CD14-positive monocyte (primary cell): ENCODE data around the gene CBY1. TPM values are rescaled to one million over a fixed set of nuclear protein-coding genes. Genes with fewer than 3 reads are reported as not detected.

Source experiments
- DNase-seq, 3 donors: peaks; one replicate each; pipeline ENCODE4 v3.0.0-alpha.2; 2011 to 2022
- H2AFZ ChIP-seq: 2 replicates; pipeline ENCODE4 v1.6.0; 2012; ENCODE audit warnings: mild to moderate bottlenecking, low read depth, low read length, inconsistent platforms; ENCODE audit not compliant: insufficient read depth, poor library complexity, severe bottlenecking
- H3K27ac ChIP-seq, 2 donors: 1 replicate in 1 of 2; 2 replicates in 1 of 2; pipeline ENCODE4 v1.5.1; 2012 to 2013; ENCODE audit warnings: low read length in 2 of 2, control low read depth in 1 of 2, inconsistent platforms in 1 of 2, low read depth in 1 of 2, mild to moderate bottlenecking in 1 of 2
- H3K27me3 ChIP-seq, 2 donors: one replicate each; pipeline versions ENCODE4 v1.6.0 to v1.6.1; 2011 to 2013; ENCODE audit warnings: low read length in 2 of 2; ENCODE audit not compliant: control insufficient read depth in 2 of 2, insufficient read depth in 2 of 2
- H3K36me3 ChIP-seq, 2 donors: replicated peaks in 1 of 2; 1 replicate in 1 of 2; 2 replicates in 1 of 2; pipeline versions ENCODE4 v1.5.1 to v1.6.1; 2012 to 2013; ENCODE audit warnings: low read length in 2 of 2, control low read depth in 1 of 2, inconsistent platforms in 1 of 2, mild to moderate bottlenecking in 1 of 2; ENCODE audit not compliant: insufficient read depth in 2 of 2, control insufficient read depth in 1 of 2
- H3K4me1 ChIP-seq, 2 donors: 1 replicate in 1 of 2; 2 replicates in 1 of 2; pipeline versions ENCODE4 v1.5.1 to v1.6.1; 2012 to 2013; ENCODE audit warnings: low read length in 2 of 2, control low read depth in 1 of 2, inconsistent platforms in 1 of 2, mild to moderate bottlenecking in 1 of 2, moderate library complexity in 1 of 2; ENCODE audit not compliant: insufficient read depth in 2 of 2, control insufficient read depth in 1 of 2
- H3K4me2 ChIP-seq: replicated peaks from 2 replicates; pipeline ENCODE3; 2012; ENCODE audit warnings: low read length, moderate library complexity, mild to moderate bottlenecking; ENCODE audit not compliant: poor library complexity, severe bottlenecking; ENCODE audit errors: extremely low read depth
- H3K4me3 ChIP-seq, 3 experiments: fragments of 200-600 bp in 1 of 3; sonication (generic) in 1 of 3; replicated peaks in 1 of 3; 1 replicate in 2 of 3; 2 replicates in 1 of 3; pipeline ENCODE4 v1.5.1; 2011 to 2013; ENCODE audit warnings: low read length in 3 of 3, mild to moderate bottlenecking in 3 of 3, control low read depth in 2 of 3, low read depth in 2 of 3, inconsistent platforms in 1 of 3, moderate library complexity in 1 of 3
- H3K79me2 ChIP-seq: 2 replicates; pipeline ENCODE4 v1.6.0; 2012; ENCODE audit warnings: mild to moderate bottlenecking, control low read depth, inconsistent platforms, low read length, moderate library complexity; ENCODE audit not compliant: insufficient read depth
- H3K9ac ChIP-seq: 2 replicates; pipeline ENCODE4 v1.6.0; 2017; ENCODE audit warnings: low read length, mild to moderate bottlenecking; ENCODE audit not compliant: insufficient read depth, poor library complexity, severe bottlenecking
- H3K9me3 ChIP-seq, 2 donors: replicated peaks in 1 of 2; 1 replicate in 1 of 2; 2 replicates in 1 of 2; pipeline versions ENCODE4 v1.5.1 to v1.6.1; 2012 to 2013; ENCODE audit warnings: low read length in 2 of 2, control low read depth in 1 of 2; ENCODE audit not compliant: control insufficient read depth in 1 of 2, insufficient read depth in 1 of 2
- H4K20me1 ChIP-seq: 2 replicates; pipeline ENCODE4 v1.6.0; 2012; ENCODE audit warnings: mild to moderate bottlenecking, low read length, control low read depth, moderate library complexity; ENCODE audit not compliant: insufficient read depth
- H3K27ac Mint-ChIP-seq, 7 donors: one replicate each; pipeline ENCODE4 v1.8.0; 2020; ENCODE audit warnings: mild to moderate bottlenecking in 7 of 7, mixed read lengths in 7 of 7, moderate library complexity in 6 of 7, inconsistent platforms in 2 of 7
- H3K27me3 Mint-ChIP-seq, 3 donors: one replicate each; pipeline ENCODE4 v1.8.0; 2021 to 2022; ENCODE audit warnings: low read depth in 3 of 3, mild to moderate bottlenecking in 3 of 3, mixed read lengths in 3 of 3, moderate library complexity in 3 of 3, inconsistent platforms in 1 of 3
- H3K36me3 Mint-ChIP-seq, 2 donors: one replicate each; pipeline ENCODE4 v1.8.0; 2020; ENCODE audit warnings: mixed read lengths in 2 of 2, inconsistent platforms in 1 of 2, mild to moderate bottlenecking in 1 of 2
- H3K4me1 Mint-ChIP-seq: one replicate; pipeline ENCODE4 v1.8.0; 2020; ENCODE audit warnings: mild to moderate bottlenecking, mixed read lengths
- H3K4me3 Mint-ChIP-seq, 2 donors: one replicate each; pipeline ENCODE4 v1.8.0; 2020; ENCODE audit warnings: mild to moderate bottlenecking in 2 of 2, mixed read lengths in 2 of 2, moderate library complexity in 1 of 2
- H3K9me3 Mint-ChIP-seq, 7 donors: one replicate each; pipeline ENCODE4 v1.8.0; 2020 to 2022; ENCODE audit warnings: mixed read lengths in 7 of 7, mild to moderate bottlenecking in 6 of 7, moderate library complexity in 6 of 7, inconsistent platforms in 2 of 7
- WGBS: methylation state at CpG from one replicate; pipeline ENCODE4 v1.1.5; 2013; ENCODE audit warnings: missing lambda C conversion rate; ENCODE audit not compliant: insufficient coverage; 5-methylcytosine and 5-hydroxymethylcytosine counted together
- intact Hi-C, 2 donors: fragments of 100-400 bp; cut with micrococcal nuclease; formaldehyde crosslinking; loops; one replicate each; pipeline versions ENCODE4 v1.15.0 to v1.15.1; 2023
- polyA plus RNA-seq, 3 donors: library from polyadenylated mRNA; depleted of rRNA in 1 of 3; unstranded in 2 of 3; stranded (reverse) in 1 of 3; fragments of 300-500 nt in 2 of 3; fragments of >200 nt in 1 of 3; fragmentation: Illumina TruSeq in 2 of 3; gene quantifications; 1 replicate in 2 of 3; 2 replicates in 1 of 3; pipeline ENCODE4 v1.2.3, GENCODE V29; 2012 to 2021
- TF ChIP-seq, protein P1 (sequence below): fragments of 200-600 bp; IDR thresholded peaks from one replicate; pipeline ENCODE4 v1.8.0; 2022; ENCODE audit warnings: antibody characterized with exemption, mild to moderate bottlenecking

Gene CBY1
- polyA plus RNA-seq, 3 donors: 1.1 to 4.1 (median 1.7) TPM

DNA sequence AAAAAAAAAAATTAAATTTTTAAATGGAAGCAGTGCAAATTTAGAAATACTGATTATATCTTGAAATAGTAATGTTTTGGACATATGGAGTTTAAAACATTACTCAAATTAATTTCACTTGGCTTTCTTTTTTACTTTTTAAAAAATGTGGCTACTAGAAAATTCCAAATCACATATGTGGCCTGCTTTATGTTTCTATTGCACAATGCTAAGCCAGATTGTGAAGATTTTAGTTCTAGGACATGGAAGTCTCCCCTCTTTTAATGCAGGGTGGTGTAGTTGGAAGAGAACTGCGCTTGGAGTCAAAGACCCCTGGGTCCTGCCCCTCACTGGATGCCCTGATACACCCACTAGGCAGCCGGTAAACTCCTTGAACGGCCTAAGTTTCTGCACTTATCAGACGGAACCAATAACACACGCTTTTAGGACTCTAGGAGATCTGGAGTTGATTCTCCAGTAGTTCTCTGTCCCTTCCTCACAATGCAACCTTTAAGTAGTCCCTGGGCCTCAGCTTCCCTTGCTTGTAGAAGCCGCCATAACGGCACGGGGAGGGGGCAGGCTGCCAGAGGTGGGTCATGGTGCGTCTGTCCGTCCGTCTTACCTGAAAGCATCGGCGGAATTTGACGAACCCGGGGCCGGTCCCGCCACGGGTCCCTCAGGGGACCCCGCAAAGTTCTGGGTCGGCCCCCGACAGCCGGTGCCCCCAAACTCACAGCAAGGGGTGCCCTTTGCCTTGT is 751 bp upstream of the CBY1 start:
- Histone ChIP-seq H3K4me2 (peak overlapping the region; percentile 85), H3K36me3 (no peaks in the 10 kb centered on the region), H2AFZ (peak overlapping the region; percentile 98), H3K79me2 (no peaks in the 10 kb centered on the region), H3K27me3 (no peaks in the 10 kb centered on the region), H3K27ac (peak overlapping the region in 1 of 2 donors; percentile 90), H4K20me1 (no peaks in the 10 kb centered on the region), H3K4me3 (peak overlapping the region; percentile 54 to 86 (median 78)), H3K4me1 (peaks cover 12 to 17% of the 10 kb centered on the region in 2 donors), H3K9ac (peak overlapping the region; percentile 82), H3K9me3 (no peaks in the 10 kb centered on the region)
- Mint-ChIP-seq H3K27me3 (peaks cover 0 to 2% (median 0%) of the 10 kb centered on the region in 3 donors), H3K4me3 (peak overlapping the region; percentile 86 to 94), H3K9me3 (no peaks in the 10 kb centered on the region), H3K4me1 (peaks cover 17% of the 10 kb centered on the region), H3K36me3 (no peaks in the 10 kb centered on the region), H3K27ac (peak overlapping the region in 4 of 7 donors; percentile 86 to 99 (median 98))
- intact Hi-C loops: no loop called here
- no peak for DNase-seq
- TF ChIP-seq, protein P1, sequence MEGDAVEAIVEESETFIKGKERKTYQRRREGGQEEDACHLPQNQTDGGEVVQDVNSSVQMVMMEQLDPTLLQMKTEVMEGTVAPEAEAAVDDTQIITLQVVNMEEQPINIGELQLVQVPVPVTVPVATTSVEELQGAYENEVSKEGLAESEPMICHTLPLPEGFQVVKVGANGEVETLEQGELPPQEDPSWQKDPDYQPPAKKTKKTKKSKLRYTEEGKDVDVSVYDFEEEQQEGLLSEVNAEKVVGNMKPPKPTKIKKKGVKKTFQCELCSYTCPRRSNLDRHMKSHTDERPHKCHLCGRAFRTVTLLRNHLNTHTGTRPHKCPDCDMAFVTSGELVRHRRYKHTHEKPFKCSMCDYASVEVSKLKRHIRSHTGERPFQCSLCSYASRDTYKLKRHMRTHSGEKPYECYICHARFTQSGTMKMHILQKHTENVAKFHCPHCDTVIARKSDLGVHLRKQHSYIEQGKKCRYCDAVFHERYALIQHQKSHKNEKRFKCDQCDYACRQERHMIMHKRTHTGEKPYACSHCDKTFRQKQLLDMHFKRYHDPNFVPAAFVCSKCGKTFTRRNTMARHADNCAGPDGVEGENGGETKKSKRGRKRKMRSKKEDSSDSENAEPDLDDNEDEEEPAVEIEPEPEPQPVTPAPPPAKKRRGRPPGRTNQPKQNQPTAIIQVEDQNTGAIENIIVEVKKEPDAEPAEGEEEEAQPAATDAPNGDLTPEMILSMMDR: no peak
- whole genome bisulfite sequencing: 11% methylated on average over 16 of the region's 22 CpGs

DNA sequence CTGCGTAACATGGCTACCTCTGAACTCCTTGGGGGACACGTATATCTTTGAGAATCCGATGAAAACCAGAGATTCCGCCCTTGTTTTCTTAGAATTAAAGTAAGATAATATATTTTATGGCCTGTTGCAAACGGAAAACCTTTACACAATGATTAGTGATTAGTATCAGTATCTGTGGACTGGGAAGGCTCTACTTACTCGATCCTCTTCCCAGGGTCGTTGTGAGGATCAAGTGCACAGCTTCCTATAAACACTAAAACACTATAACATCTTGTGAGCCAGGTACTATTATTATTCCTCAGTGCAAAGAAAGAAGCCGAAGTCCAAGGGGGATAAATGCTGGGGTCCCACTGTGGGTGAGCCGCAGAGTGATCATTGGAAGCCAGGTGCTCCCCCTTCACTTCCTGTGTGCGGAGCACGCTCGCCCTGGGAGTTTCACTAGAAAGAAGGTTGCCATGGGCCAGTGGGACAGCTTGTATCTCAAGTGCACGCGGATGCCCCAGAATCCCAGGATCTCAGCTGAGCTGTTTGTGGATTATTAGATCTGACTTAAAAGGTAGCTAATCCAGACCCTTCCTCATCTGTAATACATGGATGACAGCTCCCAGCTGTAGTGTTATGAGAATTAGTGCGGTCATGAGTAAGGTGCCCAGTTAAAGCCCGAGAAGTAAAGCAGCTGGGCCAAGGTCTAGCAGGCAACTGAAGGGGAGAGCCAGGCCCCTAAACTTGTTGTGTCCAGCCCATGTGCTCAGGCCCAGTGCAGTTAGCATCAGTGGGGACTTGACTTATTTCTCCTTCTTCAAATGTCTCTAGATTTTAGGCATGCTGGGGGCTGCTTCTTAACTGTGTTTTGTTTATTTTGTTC is 839 bp downstream of the CBY1 start:
- Histone ChIP-seq H3K4me1 (peaks cover 12 to 17% of the 10 kb centered on the region in 2 donors), H2AFZ (peak overlapping the region; percentile 98), H3K9ac (peak overlapping the region; percentile 82), H3K27ac (peak overlapping the region in 1 of 2 donors; percentile 90), H3K4me2 (peak overlapping the region; percentile 85), H3K79me2 (no peaks in the 10 kb centered on the region), H3K4me3 (peak overlapping the region; percentile 54 to 86 (median 78)), H3K9me3 (no peaks in the 10 kb centered on the region), H3K36me3 (no peaks in the 10 kb centered on the region), H3K27me3 (no peaks in the 10 kb centered on the region), H4K20me1 (no peaks in the 10 kb centered on the region)
- Mint-ChIP-seq H3K27ac (peak overlapping the region in 6 of 7 donors; percentile 50 to 100 (median 98)), H3K27me3 (peaks cover 0 to 2% (median 0%) of the 10 kb centered on the region in 3 donors), H3K9me3 (no peaks in the 10 kb centered on the region), H3K4me3 (peak overlapping the region; percentile 86 to 94), H3K36me3 (peaks cover 0 to 2% of the 10 kb centered on the region in 2 donors), H3K4me1 (peaks cover 17% of the 10 kb centered on the region)
- 11% methylated on average over 3 of the region's 16 CpGs for WGBS
- DNase-seq: no peak
- TF ChIP-seq, protein P1: no peak
- intact Hi-C loops: no loop called here
